ENCODE measurements around the gene APOBEC2.

Gene APOBEC2

DNA sequence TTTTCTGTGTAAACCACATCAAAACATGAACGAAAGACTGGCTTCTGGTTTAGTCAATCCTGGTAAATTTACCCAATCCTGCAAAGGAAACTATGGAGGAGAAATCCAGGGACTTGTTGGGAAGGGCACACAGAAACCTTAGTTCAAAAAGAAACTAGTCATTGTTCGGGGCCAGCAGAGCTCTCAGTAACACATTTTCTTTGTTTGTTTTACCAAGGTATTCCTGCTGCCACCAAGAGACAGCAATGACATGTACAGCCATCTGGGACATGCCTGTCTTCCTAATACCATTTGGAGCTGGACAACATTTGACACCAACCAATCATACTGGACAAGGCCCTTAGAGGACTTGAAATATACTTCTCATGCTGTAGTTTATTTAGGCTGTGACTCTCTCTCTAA lies 10.9 kb downstream of the APOBEC2 start:
- TF ChIP-seq CTCF (IDR thresholded peaks at IDR 0.05; ENCODE audit: borderline replicate concordance, control extremely low read depth, extremely low read depth, insufficient read depth, missing control alignments) = no peak
- in situ Hi-C loops (cut with MboI; ENCODE audit: low sequenced_read_pairs, unreplicated experiment) = no loop called here

GRCh38 chr6:41064841-41065240 lies 11.8 kb downstream of the APOBEC2 start:
- in situ Hi-C loops (cut with MboI; ENCODE audit: low sequenced_read_pairs, unreplicated experiment) = no loop called here
- TF ChIP-seq CTCF (IDR thresholded peaks at IDR 0.05; ENCODE audit: borderline replicate concordance, control extremely low read depth, extremely low read depth, insufficient read depth, missing control alignments) = no peak
- no peak for DNase-seq (ENCODE audit: low spot score)

More for the DNA sequence above, 10.9 kb downstream of the APOBEC2 start:
- no peak for DNase-seq (ENCODE audit: low spot score)

GRCh38 chr6:41065550-41066026 lies 12.6 kb downstream of the APOBEC2 start:
- TF ChIP-seq CTCF (IDR thresholded peaks at IDR 0.05; ENCODE audit: borderline replicate concordance, control extremely low read depth, extremely low read depth, insufficient read depth, missing control alignments) = no peak
- in situ Hi-C loops (cut with MboI; ENCODE audit: low sequenced_read_pairs, unreplicated experiment) = no loop called here
- DNase-seq (ENCODE audit: low spot score) = no peak

DNA sequence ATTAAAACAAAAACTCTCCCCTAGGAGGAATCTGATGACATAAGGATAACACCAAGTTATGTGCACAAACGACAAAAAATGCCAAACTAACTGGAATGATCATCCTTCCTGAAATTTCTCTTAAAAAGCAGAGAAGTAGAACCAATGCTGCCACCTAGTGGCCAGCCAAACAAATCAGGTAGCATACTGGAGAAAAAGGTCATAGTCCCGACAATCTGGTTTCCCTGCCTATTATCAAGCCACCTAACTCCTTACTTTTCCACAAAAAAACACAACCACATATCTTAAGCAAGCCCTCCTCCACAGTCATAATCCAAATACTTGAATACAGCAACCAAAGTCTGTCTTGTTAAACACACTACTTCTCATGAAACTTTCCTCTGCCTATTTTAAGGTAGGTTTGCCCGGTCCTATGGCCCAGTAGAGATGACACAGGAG lies 13.9 kb downstream of the APOBEC2 start:
- peak; percentile 74 for TF ChIP-seq CTCF (IDR thresholded peaks at IDR 0.05; ENCODE audit: borderline replicate concordance, control extremely low read depth, extremely low read depth, insufficient read depth, missing control alignments)
- peak; percentile 36 for DNase-seq (ENCODE audit: low spot score)
- in situ Hi-C loops (cut with MboI; ENCODE audit: low sequenced_read_pairs, unreplicated experiment) = no loop called here

DNA sequence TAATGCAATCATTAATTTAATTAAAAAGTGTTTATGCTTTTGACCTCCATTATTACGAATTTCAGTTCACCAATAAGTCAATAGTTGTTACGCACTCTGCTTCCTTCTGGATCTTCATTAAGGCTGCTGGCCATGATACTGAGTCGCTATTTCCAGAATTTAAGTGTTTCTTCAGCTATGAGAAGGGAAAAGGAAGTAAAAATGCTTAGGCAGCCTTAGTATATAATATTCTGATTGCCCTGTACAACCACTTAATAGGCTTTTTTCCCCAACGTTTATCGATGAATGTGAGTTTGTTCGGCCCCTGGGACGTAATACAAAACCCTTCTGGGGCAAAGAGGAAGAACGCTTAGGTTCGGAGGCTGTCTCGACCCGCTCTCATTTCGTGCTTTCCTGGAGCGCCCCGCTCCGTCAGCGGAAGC lies 18.5 kb downstream of the APOBEC2 start:
- DNase-seq (ENCODE audit: low spot score) = no peak
- in situ Hi-C loops (cut with MboI; ENCODE audit: low sequenced_read_pairs, unreplicated experiment) = no loop called here
- TF ChIP-seq CTCF (IDR thresholded peaks at IDR 0.05; ENCODE audit: borderline replicate concordance, control extremely low read depth, extremely low read depth, insufficient read depth, missing control alignments) = no peak

- peak; percentile 97 for DNase-seq (ENCODE audit: low spot score)
- no peak for TF ChIP-seq CTCF (IDR thresholded peaks at IDR 0.05; ENCODE audit: borderline replicate concordance, control extremely low read depth, extremely low read depth, insufficient read depth, missing control alignments)
- in situ Hi-C loops (cut with MboI; ENCODE audit: low sequenced_read_pairs, unreplicated experiment) = no loop called here
These were observed 19.2 kb downstream of the APOBEC2 start, which contains the start of gene OARD1 for GRCh38 chr6:41071923-41072835. Gene OARD1, minus strand, starts transcription at chr6:41072356. Its CDS starts 722 bp downstream, at chr6:41071634.

Measured in GM13976 (cell line).